PFSK-1 (cell line): ENCODE results near the gene LSP1.
A peak's percentile ranks its signal among the peaks of the same experiment; 100 is the strongest.

ENCODE experiments used
- FOXP2 ChIP-seq: optimal IDR thresholded peaks from 2 replicates; pipeline ENCODE3; 2011; ENCODE audit warnings: borderline replicate concordance, control low read depth, inconsistent platforms; ENCODE audit not compliant: insufficient read depth; ENCODE audit errors: extremely low read length, extremely low read depth
- POLR2AphosphoS5 ChIP-seq: IDR thresholded peaks from 2 replicates; pipeline ENCODE4 v1.6.1; 2012; ENCODE audit warnings: low read depth, mild to moderate bottlenecking, control low read depth, low read length, moderate library complexity
- REST ChIP-seq, 2 experiments: IDR thresholded peaks; 2 replicates each; pipeline versions ENCODE4 v1.6.1 to v1.8.0; 2011 to 2012; ENCODE audit warnings: low read depth in 2 of 2, low read length in 2 of 2, control low read depth in 1 of 2, inconsistent platforms in 1 of 2, mild to moderate bottlenecking in 1 of 2, moderate library complexity in 1 of 2; ENCODE audit not compliant: insufficient read depth in 1 of 2
- SIN3A ChIP-seq: IDR thresholded peaks from 2 replicates; pipeline ENCODE4 v1.6.1; 2012; ENCODE audit warnings: mild to moderate bottlenecking, low read length, moderate library complexity, borderline replicate concordance; ENCODE audit not compliant: insufficient read depth
- TAF1 ChIP-seq: IDR thresholded peaks from 2 replicates; pipeline ENCODE4 v1.6.1; 2012; ENCODE audit warnings: low read length, control low read depth, borderline replicate concordance; ENCODE audit not compliant: insufficient read depth

The LSP1 gene

GRCh38 chr11:1882265-1883238 lies 29.7 kb downstream of the LSP1 start:
- TF ChIP-seq FOXP2 (no peak), TAF1 (peak; percentile 67; the same call in 1 of the 2 replicates), POLR2AphosphoS5 (no peak; the same call in none of the 2 replicates), SIN3A (peak; percentile 71; the same call in 1 of the 2 replicates), REST (IDR thresholded peaks at IDR 0.05; ENCODE audit: insufficient read depth in 1 of 2, low read depth in 2 of 2, low read length in 2 of 2) (peak in 1 of 2 experiments; percentile 26; a peak in 1 of 4 replicates)

GRCh38 chr11:1883346-1884302 lies 30.7 kb downstream of the LSP1 start:
- TF ChIP-seq POLR2AphosphoS5 (no peak), REST (IDR thresholded peaks at IDR 0.05; ENCODE audit: insufficient read depth in 1 of 2, low read depth in 2 of 2, low read length in 2 of 2) (no peak), TAF1 (no peak), SIN3A (no peak), FOXP2 (no peak)

- no peak for TF ChIP-seq SIN3A
- no peak for TF ChIP-seq TAF1
- no peak for TF ChIP-seq REST (IDR thresholded peaks at IDR 0.05; ENCODE audit: insufficient read depth in 1 of 2, low read depth in 2 of 2, low read length in 2 of 2)
- TF ChIP-seq FOXP2: no peak
- no peak for TF ChIP-seq POLR2AphosphoS5
Observed at GRCh38 chr11:1884303-1884700, 31.4 kb downstream of the LSP1 start.

- TF ChIP-seq FOXP2 (no peak), REST (IDR thresholded peaks at IDR 0.05; ENCODE audit: insufficient read depth in 1 of 2, low read depth in 2 of 2, low read length in 2 of 2) (no peak), SIN3A (no peak), POLR2AphosphoS5 (no peak; the same call in 1 of the 2 replicates), TAF1 (no peak)
Observed at GRCh38 chr11:1887451-1888346, 34.8 kb downstream of the LSP1 start.
